Measurements from ENCODE around the gene MAN2A2. TPM values are rescaled to one million over a fixed set of nuclear protein-coding genes. Genes with fewer than 3 reads are reported as not detected.

MAN2A2 gene
- total RNA-seq, 4 donors from 2014 or later, result 56.8 to 124 (median 92.4) TPM

DNA sequence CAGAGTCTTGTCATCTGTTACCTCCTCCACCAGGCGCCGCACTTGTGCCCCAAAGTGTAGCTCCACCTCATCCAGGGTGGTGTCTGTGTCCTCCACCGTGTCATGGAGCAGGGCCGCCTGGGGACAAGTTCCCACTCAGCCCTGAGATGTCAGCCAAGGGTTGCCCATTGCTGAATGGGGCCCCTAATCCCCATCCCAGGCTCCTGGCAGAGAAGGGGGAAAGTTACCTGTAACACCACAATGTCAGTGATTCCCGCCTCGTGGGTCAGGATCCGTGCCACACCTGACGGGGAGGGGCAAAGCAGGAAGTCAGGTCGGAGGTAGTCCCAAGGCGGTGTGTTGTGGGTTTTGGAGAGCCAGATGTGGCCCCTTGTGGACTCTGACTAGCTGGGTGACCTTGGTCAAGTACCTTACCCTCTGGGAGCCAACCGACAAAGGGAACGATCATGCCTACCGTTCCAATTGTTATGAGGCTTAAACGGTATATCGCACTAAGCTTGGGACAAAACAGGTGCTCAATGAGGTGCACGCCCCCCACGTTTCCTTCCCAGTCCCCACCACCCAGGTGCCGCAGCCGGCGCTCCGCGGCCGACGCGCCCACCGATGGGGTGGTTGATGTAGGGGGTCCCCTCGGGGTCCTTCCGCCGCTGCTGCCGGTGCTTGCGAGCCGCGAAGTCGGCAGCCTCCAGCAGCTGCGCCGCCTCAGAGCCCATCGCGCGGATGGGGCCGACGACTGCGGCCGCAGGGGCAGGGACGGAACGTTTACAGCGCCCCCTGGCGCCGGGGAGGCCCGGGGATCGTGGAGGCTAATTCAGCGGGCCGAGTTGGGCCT lies 28.9 kb downstream of the MAN2A2 start, which contains the start of gene HDDC3:
Gene HDDC3 (minus strand): TSS at position 722 of the 832 bp plus-strand sequence. CDS start 9 bp downstream, at position 713.
- DNase-seq, result peak; percentile 72 to 86
- intact Hi-C loops (cut with DNase I; ENCODE audit: low total_unique reads) (loop anchor here (1.0 to 5.0 kb wide), 3 partner anchors 30 to 215 kb away; partner anchors contain the start of genes BLM and PRC1), in situ Hi-C loops (cut with MboI; ENCODE audit: low sequenced_read_pairs in 4 of 4) (no loop called here)
- Histone ChIP-seq H3K9me3 (no peaks in the 10 kb centered on the region), H3K27me3 (no peaks in the 10 kb centered on the region), H3K4me3 (peak within 1 kb of the TSS; percentile 66 to 92 (median 87)), H3K27ac (peak within 1 kb of the TSS; percentile 84 to 95 (median 89)), H3K4me1 (peaks cover 47 to 48% of the 10 kb centered on the region in 2 donors), H3K36me3 (peaks cover 0 to 5% of the 10 kb centered on the region in 2 donors)
- TF ChIP-seq, protein P1, sequence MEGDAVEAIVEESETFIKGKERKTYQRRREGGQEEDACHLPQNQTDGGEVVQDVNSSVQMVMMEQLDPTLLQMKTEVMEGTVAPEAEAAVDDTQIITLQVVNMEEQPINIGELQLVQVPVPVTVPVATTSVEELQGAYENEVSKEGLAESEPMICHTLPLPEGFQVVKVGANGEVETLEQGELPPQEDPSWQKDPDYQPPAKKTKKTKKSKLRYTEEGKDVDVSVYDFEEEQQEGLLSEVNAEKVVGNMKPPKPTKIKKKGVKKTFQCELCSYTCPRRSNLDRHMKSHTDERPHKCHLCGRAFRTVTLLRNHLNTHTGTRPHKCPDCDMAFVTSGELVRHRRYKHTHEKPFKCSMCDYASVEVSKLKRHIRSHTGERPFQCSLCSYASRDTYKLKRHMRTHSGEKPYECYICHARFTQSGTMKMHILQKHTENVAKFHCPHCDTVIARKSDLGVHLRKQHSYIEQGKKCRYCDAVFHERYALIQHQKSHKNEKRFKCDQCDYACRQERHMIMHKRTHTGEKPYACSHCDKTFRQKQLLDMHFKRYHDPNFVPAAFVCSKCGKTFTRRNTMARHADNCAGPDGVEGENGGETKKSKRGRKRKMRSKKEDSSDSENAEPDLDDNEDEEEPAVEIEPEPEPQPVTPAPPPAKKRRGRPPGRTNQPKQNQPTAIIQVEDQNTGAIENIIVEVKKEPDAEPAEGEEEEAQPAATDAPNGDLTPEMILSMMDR (IDR thresholded peaks at IDR 0.05 in 4 of 5, conservative IDR thresholded peaks at IDR 0.05 in 1 of 5), result peak; percentile 91 to 95 (median 92)
- peak; percentile 34 to 69 for TF ChIP-seq POLR2A (IDR thresholded peaks at IDR 0.05)
- peak; percentile 49 to 65 for ATAC-seq

DNA sequence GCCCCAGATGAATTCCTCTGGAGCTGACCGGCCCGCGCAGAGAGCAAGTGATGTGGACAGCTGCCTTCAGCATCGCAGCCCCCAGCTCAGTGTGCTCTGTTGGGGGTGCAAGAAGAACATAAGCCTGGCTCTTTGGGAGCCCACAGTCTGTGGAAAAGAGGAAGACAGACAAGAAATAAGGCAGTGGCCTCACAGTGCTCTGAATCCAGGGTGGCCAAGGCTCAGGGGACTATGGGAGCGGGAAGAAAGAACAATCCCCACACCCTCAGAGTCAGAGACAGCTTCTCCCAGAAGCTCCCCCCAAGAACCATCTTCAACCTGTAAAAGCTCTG lies 29.5 kb downstream of the MAN2A2 start:
- DNase-seq, result no peak
- Histone ChIP-seq H3K27me3 (no peaks in the 10 kb centered on the region), H3K4me3 (peak overlapping the region in 3 of 4 donors; percentile 66 to 92 (median 86)), H3K9me3 (no peaks in the 10 kb centered on the region), H3K4me1 (peaks cover 47 to 48% of the 10 kb centered on the region in 2 donors), H3K36me3 (peaks cover 0 to 10% of the 10 kb centered on the region in 2 donors), H3K27ac (peak overlapping the region; percentile 84 to 95 (median 89))
- intact Hi-C loops (cut with DNase I; ENCODE audit: low total_unique reads), result loop anchor here (1.0 to 5.0 kb wide), 3 partner anchors 30 to 215 kb away; partner anchors contain the start of genes BLM and PRC1
- in situ Hi-C loops (cut with MboI; ENCODE audit: low sequenced_read_pairs in 4 of 4), result no loop called here
- TF ChIP-seq POLR2A (IDR thresholded peaks at IDR 0.05), result no peak
- TF ChIP-seq, protein P1 (IDR thresholded peaks at IDR 0.05 in 4 of 5, conservative IDR thresholded peaks at IDR 0.05 in 1 of 5), result peak in 1 of 5 experiments; percentile 7
- ATAC-seq, result no peak

DNA sequence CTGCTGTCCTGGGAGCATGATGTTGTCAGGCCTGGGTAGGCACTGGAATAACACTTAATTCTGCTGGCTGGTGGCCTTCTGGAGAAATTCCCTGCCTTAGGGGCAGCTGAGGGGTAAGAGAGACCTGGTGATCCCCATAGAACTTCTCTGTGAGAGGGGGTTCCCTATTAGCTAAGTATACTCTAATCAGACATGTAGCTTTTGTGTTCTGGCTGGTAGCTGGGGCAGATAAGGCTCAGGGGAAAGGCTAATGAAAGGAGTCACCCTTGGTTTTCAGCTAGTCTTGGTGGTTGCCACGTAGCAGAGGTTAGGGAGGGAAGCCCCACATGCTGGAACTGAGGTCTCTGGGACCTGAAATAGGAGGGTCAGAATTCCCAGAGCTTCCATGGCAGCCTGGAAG lies 30.2 kb downstream of the MAN2A2 start:
- Histone ChIP-seq H3K4me1 (peaks cover 47 to 48% of the 10 kb centered on the region in 2 donors), H3K36me3 (peaks cover 0 to 16% of the 10 kb centered on the region in 2 donors), H3K27me3 (no peaks in the 10 kb centered on the region), H3K4me3 (no peak overlapping the region), H3K27ac (peak overlapping the region in 2 of 4 donors; percentile 90 to 95), H3K9me3 (no peaks in the 10 kb centered on the region)
- ATAC-seq (no peak), DNase-seq (no peak)
- intact Hi-C loops (cut with DNase I; ENCODE audit: low total_unique reads) (loop anchor here (2.0 to 5.0 kb wide), 2 partner anchors 62 to 216 kb away; partner anchors contain the start of genes BLM and PRC1), in situ Hi-C loops (cut with MboI; ENCODE audit: low sequenced_read_pairs in 4 of 4) (no loop called here)
- TF ChIP-seq, protein P1 (IDR thresholded peaks at IDR 0.05 in 4 of 5, conservative IDR thresholded peaks at IDR 0.05 in 1 of 5), result no peak
- TF ChIP-seq POLR2A (IDR thresholded peaks at IDR 0.05), result no peak

DNA sequence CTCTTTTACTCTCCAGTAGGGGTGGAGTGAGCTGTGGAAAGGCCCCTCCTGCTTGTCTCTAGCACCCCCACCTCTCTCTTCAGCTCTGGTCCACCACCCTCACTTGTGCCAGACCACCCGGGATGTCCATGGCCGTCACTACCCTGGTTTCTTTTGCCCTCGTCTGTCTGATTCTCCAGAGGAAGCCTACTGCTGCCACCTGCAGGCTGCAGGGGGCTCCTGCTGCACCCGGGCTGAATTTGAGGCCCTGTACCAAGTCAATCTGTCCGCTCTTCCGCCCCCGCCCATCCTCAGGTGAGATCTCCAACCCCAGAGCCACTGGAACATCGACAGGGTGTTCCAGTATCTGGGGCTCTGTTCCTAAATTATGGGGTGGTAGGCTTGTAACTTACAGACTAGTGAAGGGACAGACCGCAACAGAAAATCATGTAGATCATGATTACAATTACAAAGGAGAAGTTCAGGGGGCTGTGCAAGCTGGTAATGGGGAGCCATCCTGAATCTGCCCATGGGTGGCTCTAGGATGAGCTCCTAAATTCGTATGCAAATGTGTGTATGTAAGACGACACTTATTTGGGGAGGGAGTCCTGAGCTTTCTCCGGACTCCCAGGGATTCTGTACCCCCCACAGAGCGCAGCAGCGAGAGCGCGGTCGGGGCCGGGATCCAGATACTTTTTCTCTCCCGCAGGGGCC lies 31.3 kb downstream of the MAN2A2 start:
- peak overlapping the region; percentile 79 to 89 (median 84) for H3K27ac ChIP-seq
- peaks cover 0 to 27% of the 10 kb centered on the region in 2 donors for H3K36me3 ChIP-seq
- H3K4me3 ChIP-seq, result peak overlapping the region; percentile 74 to 92 (median 83)
- peak; percentile 61 to 84 for DNase-seq
- intact Hi-C loops (cut with DNase I; ENCODE audit: low total_unique reads), result loop anchor here (5.0 kb wide), 1 partner anchor 217 kb away; the partner anchor contains the start of gene BLM
- in situ Hi-C loops (cut with MboI; ENCODE audit: low sequenced_read_pairs in 4 of 4), result no loop called here
- ATAC-seq, result peak; percentile 47 to 52
- H3K4me1 ChIP-seq, result peaks cover 42 to 43% of the 10 kb centered on the region in 2 donors
- TF ChIP-seq POLR2A (IDR thresholded peaks at IDR 0.05), result no peak
- TF ChIP-seq, protein P1 (IDR thresholded peaks at IDR 0.05 in 4 of 5, conservative IDR thresholded peaks at IDR 0.05 in 1 of 5), result peak; percentile 79 to 96 (median 87)
- H3K27me3 ChIP-seq, result no peaks in the 10 kb centered on the region
- no peaks in the 10 kb centered on the region for H3K9me3 ChIP-seq
